Measurements from ENCODE around the gene CKAP2L. TPM values are rescaled to one million over a fixed set of nuclear protein-coding genes. Genes with fewer than 3 reads are reported as not detected.

The CKAP2L gene
- total and polyA plus RNA-seq, 2 donors (not counting 1 experiment from before 2014, with no cell fraction given): 3.0 to 4.4 TPM

GRCh38 chr2:112787729-112788393 is 23.5 kb upstream of the CKAP2L start:
- Histone ChIP-seq H3K79me2 (ENCODE audit: control insufficient read depth, insufficient read depth, low read length) (no peaks in the 10 kb centered on the region), H2AFZ (ENCODE audit: low read length) (no peak overlapping the region), H3K4me3 (replicated peaks in 1 of 4; ENCODE audit: control extremely low read depth in 1 of 4, insufficient read depth in 1 of 4, low read depth in 3 of 4, low read length in 4 of 4) (no peak overlapping the region), H4K20me1 (ENCODE audit: control insufficient read depth, extremely low read depth, insufficient read depth, low read length) (no peaks in the 10 kb centered on the region), H3K36me3 (ENCODE audit: control insufficient read depth, insufficient read depth, low read length) (no peaks in the 10 kb centered on the region), H3K4me1 (ENCODE audit: control insufficient read depth, extremely low read depth, insufficient read depth, low read length) (no peaks in the 10 kb centered on the region), H3K27me3 (ENCODE audit: control insufficient read depth, insufficient read depth, low read length) (no peaks in the 10 kb centered on the region), H3K27ac (ENCODE audit: insufficient read depth, low read length) (no peak overlapping the region), H3K9ac (ENCODE audit: insufficient read depth, low read length) (no peak overlapping the region), H3K4me2 (ENCODE audit: extremely low read depth, insufficient read depth, low read length) (no peak overlapping the region), H3K9me3 (ENCODE audit: control insufficient read depth, insufficient read depth, low read depth, low read length) (no peaks in the 10 kb centered on the region)
- no peak for DNase-seq (ENCODE audit: low read depth in 2 of 2)
- TF ChIP-seq CTCF (conservative IDR thresholded peaks at IDR 0.05 in 1 of 2, IDR thresholded peaks at IDR 0.05 in 1 of 2; ENCODE audit: low read depth in 1 of 2, low read length in 2 of 2) (no peak), EZH2 (IDR thresholded peaks at IDR 0.05; ENCODE audit: low read length, missing control alignments) (no peak)

- no peak overlapping the region for H3K4me3 ChIP-seq (replicated peaks in 1 of 4; ENCODE audit: control extremely low read depth in 1 of 4, insufficient read depth in 1 of 4, low read depth in 3 of 4, low read length in 4 of 4)
- H3K79me2 ChIP-seq (ENCODE audit: control insufficient read depth, insufficient read depth, low read length): no peaks in the 10 kb centered on the region
- H2AFZ ChIP-seq (ENCODE audit: low read length): no peak overlapping the region
- no peaks in the 10 kb centered on the region for H3K9me3 ChIP-seq (ENCODE audit: control insufficient read depth, insufficient read depth, low read depth, low read length)
- no peaks in the 10 kb centered on the region for H3K36me3 ChIP-seq (ENCODE audit: control insufficient read depth, insufficient read depth, low read length)
- no peaks in the 10 kb centered on the region for H3K4me1 ChIP-seq (ENCODE audit: control insufficient read depth, extremely low read depth, insufficient read depth, low read length)
- H3K4me2 ChIP-seq (ENCODE audit: extremely low read depth, insufficient read depth, low read length): no peak overlapping the region
- TF ChIP-seq CTCF (conservative IDR thresholded peaks at IDR 0.05 in 1 of 2, IDR thresholded peaks at IDR 0.05 in 1 of 2; ENCODE audit: low read depth in 1 of 2, low read length in 2 of 2): no peak
- TF ChIP-seq EZH2 (IDR thresholded peaks at IDR 0.05; ENCODE audit: low read length, missing control alignments): no peak
- no peak overlapping the region for H3K27ac ChIP-seq (ENCODE audit: insufficient read depth, low read length)
- no peak for DNase-seq (ENCODE audit: low read depth in 2 of 2)
- no peaks in the 10 kb centered on the region for H4K20me1 ChIP-seq (ENCODE audit: control insufficient read depth, extremely low read depth, insufficient read depth, low read length)
- no peaks in the 10 kb centered on the region for H3K27me3 ChIP-seq (ENCODE audit: control insufficient read depth, insufficient read depth, low read length)
- H3K9ac ChIP-seq (ENCODE audit: insufficient read depth, low read length): no peak overlapping the region
Measured at GRCh38 chr2:112787294-112787693, 22.9 kb upstream of the CKAP2L start.

GRCh38 chr2:112784199-112785189 is 20.1 kb upstream of the CKAP2L start, which contains the start of gene IL1A:
IL1A (minus strand) TSS chr2:112784493; CDS start chr2:112783770, 723 bp downstream.
- H3K79me2 ChIP-seq (ENCODE audit: control insufficient read depth, insufficient read depth, low read length): no peaks in the 10 kb centered on the region
- H2AFZ ChIP-seq (ENCODE audit: low read length): no peak within 1 kb of the TSS
- H3K4me1 ChIP-seq (ENCODE audit: control insufficient read depth, extremely low read depth, insufficient read depth, low read length): no peaks in the 10 kb centered on the region
- H3K9me3 ChIP-seq (ENCODE audit: control insufficient read depth, insufficient read depth, low read depth, low read length): no peaks in the 10 kb centered on the region
- H4K20me1 ChIP-seq (ENCODE audit: control insufficient read depth, extremely low read depth, insufficient read depth, low read length): no peaks in the 10 kb centered on the region
- H3K4me2 ChIP-seq (ENCODE audit: extremely low read depth, insufficient read depth, low read length): peak within 1 kb of the TSS; percentile 42
- peak within 1 kb of the TSS in 2 of 4 experiments; percentile 0 to 19 for H3K4me3 ChIP-seq (replicated peaks in 1 of 4; ENCODE audit: control extremely low read depth in 1 of 4, insufficient read depth in 1 of 4, low read depth in 3 of 4, low read length in 4 of 4)
- no peak within 1 kb of the TSS for H3K27ac ChIP-seq (ENCODE audit: insufficient read depth, low read length)
- DNase-seq (ENCODE audit: low read depth in 2 of 2): peak; percentile 36 to 82
- H3K9ac ChIP-seq (ENCODE audit: insufficient read depth, low read length): no peak within 1 kb of the TSS
- H3K36me3 ChIP-seq (ENCODE audit: control insufficient read depth, insufficient read depth, low read length): no peaks in the 10 kb centered on the region
- H3K27me3 ChIP-seq (ENCODE audit: control insufficient read depth, insufficient read depth, low read length): no peaks in the 10 kb centered on the region
- TF ChIP-seq CTCF (conservative IDR thresholded peaks at IDR 0.05 in 1 of 2, IDR thresholded peaks at IDR 0.05 in 1 of 2; ENCODE audit: low read depth in 1 of 2, low read length in 2 of 2) (no peak), EZH2 (IDR thresholded peaks at IDR 0.05; ENCODE audit: low read length, missing control alignments) (no peak)
